Osteocyte (in vitro differentiated cells): ENCODE results near the gene OXGR1. TPM values are rescaled to one million over a fixed set of nuclear protein-coding genes. Genes with fewer than 3 reads are reported as not detected.

Experiments used
- DNase-seq: peaks from one replicate; pipeline ENCODE4 v3.0.0; 2021; ENCODE audit warnings: mixed read lengths; ENCODE audit not compliant: unreplicated experiment; ENCODE audit errors: extremely low spot score
- H3K27ac Mint-ChIP-seq: one replicate; pipeline ENCODE4 v1.8.0; 2021; ENCODE audit warnings: mild to moderate bottlenecking, mixed read lengths; ENCODE audit not compliant: unreplicated experiment
- H3K27me3 Mint-ChIP-seq: one replicate; pipeline ENCODE4 v1.8.0; 2021; ENCODE audit warnings: mixed read lengths; ENCODE audit not compliant: unreplicated experiment
- H3K36me3 Mint-ChIP-seq: one replicate; pipeline ENCODE4 v1.8.0; 2021; ENCODE audit warnings: mixed read lengths; ENCODE audit not compliant: unreplicated experiment
- H3K4me1 Mint-ChIP-seq: one replicate; pipeline ENCODE4 v1.8.0; 2021; ENCODE audit warnings: mixed read lengths; ENCODE audit not compliant: unreplicated experiment
- H3K4me3 Mint-ChIP-seq: one replicate; pipeline ENCODE4 v1.8.0; 2021; ENCODE audit warnings: mild to moderate bottlenecking, moderate library complexity, mixed read lengths; ENCODE audit not compliant: unreplicated experiment
- H3K9me3 Mint-ChIP-seq: one replicate; pipeline ENCODE4 v1.8.0; 2021; ENCODE audit warnings: mixed read lengths; ENCODE audit not compliant: unreplicated experiment
- CTCF ChIP-seq: fragments of 200-600 bp; sonication (generic); IDR thresholded peaks from 2 replicates; pipeline ENCODE4 v1.5.0; 2021; ENCODE audit warnings: antibody characterized with exemption, mild to moderate bottlenecking, moderate library complexity
- total RNA-seq: library from RNA; stranded (reverse); gene quantifications from 2 replicates; pipeline ENCODE4 v1.2.1, GENCODE V29; 2021

Gene OXGR1
- total RNA-seq, 1 donor from 2014 or later: not detected

- DNase-seq: no peak
- Mint-ChIP-seq H3K27me3 (peaks cover 16% of the 10 kb centered on the region), H3K36me3 (no peaks in the 10 kb centered on the region), H3K27ac (no peak overlapping the region), H3K4me3 (no peak overlapping the region), H3K4me1 (no peaks in the 10 kb centered on the region), H3K9me3 (no peaks in the 10 kb centered on the region)
- TF ChIP-seq CTCF: no peak
Measured at GRCh38 chr13:96935901-96936300, 58.4 kb downstream of the OXGR1 start.

Other genes with a start within 250 kb of the OXGR1 start
- gene MBNL2, start 227.9 kb upstream of the OXGR1 start, total RNA-seq: 66.6 and 71.8 TPM in 2 replicates